H9 (cell line): ENCODE results near the gene FMN1. TPM values are rescaled to one million over a fixed set of nuclear protein-coding genes. Genes with fewer than 3 reads are reported as not detected.

ENCODE experiments used
- DNase-seq: peaks from one replicate; pipeline ENCODE4 v3.0.0-alpha.2; 2017
- H2AFZ ChIP-seq: one replicate; pipeline ENCODE4 v1.6.1; 2013; ENCODE audit warnings: mild to moderate bottlenecking, low read length, control low read depth, moderate library complexity
- H2AK5ac ChIP-seq: 2 replicates; pipeline ENCODE4 v1.6.1; 2013; ENCODE audit warnings: low read length, control low read depth, mixed read lengths; ENCODE audit not compliant: insufficient read length
- H2BK120ac ChIP-seq: one replicate; pipeline ENCODE4 v1.6.1; 2013; ENCODE audit warnings: low read depth, mild to moderate bottlenecking, low read length, control low read depth, inconsistent platforms; ENCODE audit not compliant: poor library complexity, severe bottlenecking
- H2BK12ac ChIP-seq: 2 replicates; pipeline ENCODE4 v1.6.1; 2013; ENCODE audit warnings: low read length, control low read depth, mixed read lengths, low read depth; ENCODE audit not compliant: insufficient read length
- H2BK15ac ChIP-seq: 2 replicates; pipeline ENCODE4 v1.6.1; 2013; ENCODE audit warnings: low read depth, low read length, control low read depth
- H2BK20ac ChIP-seq: one replicate; pipeline ENCODE4 v1.6.1; 2013; ENCODE audit warnings: low read depth, mild to moderate bottlenecking, low read length, control low read depth, inconsistent platforms; ENCODE audit not compliant: poor library complexity, severe bottlenecking
- H2BK5ac ChIP-seq: 2 replicates; pipeline ENCODE4 v1.6.1; 2013; ENCODE audit warnings: low read length, control low read depth, mixed read lengths; ENCODE audit not compliant: insufficient read length
- H3K14ac ChIP-seq: 2 replicates; pipeline ENCODE4 v1.6.1; 2013; ENCODE audit warnings: low read length, control low read depth; ENCODE audit not compliant: insufficient read depth
- H3K18ac ChIP-seq: 2 replicates; pipeline ENCODE4 v1.6.1; 2013; ENCODE audit warnings: low read depth, mild to moderate bottlenecking, mixed read lengths, low read length, control low read depth; ENCODE audit not compliant: insufficient read length
- H3K23ac ChIP-seq: 2 replicates; pipeline ENCODE4 v1.6.1; 2013; ENCODE audit warnings: low read length, control low read depth, mixed read lengths, low read depth; ENCODE audit not compliant: insufficient read length
- H3K23me2 ChIP-seq: 2 replicates; pipeline ENCODE4 v1.6.1; 2013; ENCODE audit warnings: low read depth, mild to moderate bottlenecking, mixed read lengths, low read length, control low read depth; ENCODE audit not compliant: insufficient read length, poor library complexity, severe bottlenecking
- H3K27ac ChIP-seq: 2 replicates; pipeline ENCODE4 v1.5.1; 2013; ENCODE audit warnings: low read length, control low read depth, mixed read lengths, low read depth; ENCODE audit not compliant: insufficient read length
- H3K27me3 ChIP-seq: 2 replicates; pipeline ENCODE4 v1.6.1; 2013; ENCODE audit warnings: low read length, control low read depth, inconsistent platforms; ENCODE audit not compliant: insufficient read depth
- H3K4ac ChIP-seq: 2 replicates; pipeline ENCODE4 v1.6.1; 2013; ENCODE audit warnings: low read depth, mild to moderate bottlenecking, control low read depth, inconsistent platforms, low read length, moderate library complexity
- H3K4me1 ChIP-seq: 2 replicates; pipeline ENCODE4 v1.6.1; 2013; ENCODE audit warnings: low read length, control low read depth, inconsistent platforms; ENCODE audit not compliant: insufficient read depth
- H3K4me2 ChIP-seq: 2 replicates; pipeline ENCODE4 v1.6.1; 2013; ENCODE audit warnings: low read length, control low read depth, mixed read lengths; ENCODE audit not compliant: insufficient read length, insufficient read depth
- H3K56ac ChIP-seq: 2 replicates; pipeline ENCODE4 v1.6.1; 2013; ENCODE audit warnings: low read depth, mild to moderate bottlenecking, mixed read lengths, low read length, control low read depth; ENCODE audit not compliant: insufficient read length
- H3K79me1 ChIP-seq: 2 replicates; pipeline ENCODE4 v1.6.1; 2013; ENCODE audit warnings: low read depth, mild to moderate bottlenecking, moderate library complexity, low read length, control low read depth, inconsistent platforms; ENCODE audit not compliant: insufficient read depth, poor library complexity, severe bottlenecking
- H3K79me2 ChIP-seq: 2 replicates; pipeline ENCODE4 v1.6.1; 2013; ENCODE audit warnings: low read length, control low read depth, inconsistent platforms; ENCODE audit not compliant: insufficient read depth
- H3K9ac ChIP-seq: 2 replicates; pipeline ENCODE4 v1.6.1; 2013; ENCODE audit warnings: low read length, control low read depth, mixed read lengths; ENCODE audit not compliant: insufficient read length; ENCODE audit errors: extremely low read depth
- H3K9me3 ChIP-seq: one replicate; pipeline ENCODE4 v1.6.1; 2013; ENCODE audit warnings: low read depth, low read length, inconsistent platforms; ENCODE audit not compliant: control insufficient read depth
- H3T11ph ChIP-seq: one replicate; pipeline ENCODE4 v1.6.1; 2013; ENCODE audit warnings: mild to moderate bottlenecking, low read length, control low read depth, inconsistent platforms
- H4K20me1 ChIP-seq: one replicate; pipeline ENCODE4 v1.6.1; 2013; ENCODE audit not compliant: control insufficient read depth, insufficient read length, insufficient read depth
- H4K5ac ChIP-seq: 2 replicates; pipeline ENCODE4 v1.6.1; 2013; ENCODE audit warnings: low read depth, mild to moderate bottlenecking, mixed read lengths, low read length, control low read depth; ENCODE audit not compliant: insufficient read length
- H4K8ac ChIP-seq: replicated peaks from 2 replicates; pipeline ENCODE4 v1.6.1; 2013; ENCODE audit warnings: low read length, control low read depth, mixed read lengths, low read depth; ENCODE audit not compliant: insufficient read length
- H4K91ac ChIP-seq: 2 replicates; pipeline ENCODE4 v1.6.1; 2013; ENCODE audit warnings: low read depth, mild to moderate bottlenecking, moderate library complexity, mixed read lengths, low read length, control low read depth; ENCODE audit not compliant: insufficient read length
- H3K27ac Mint-ChIP-seq, 3 experiments: 2 replicates in 2 of 3; 3 replicates in 1 of 3; pipeline ENCODE4 v1.8.0; 2020 to 2021; ENCODE audit warnings: mixed read lengths in 3 of 3, mild to moderate bottlenecking in 1 of 3, moderate library complexity in 1 of 3
- H3K27me3 Mint-ChIP-seq: 2 replicates; pipeline ENCODE4 v1.8.0; 2021; ENCODE audit warnings: low read depth, mild to moderate bottlenecking, moderate library complexity, mixed read lengths
- H3K36me3 Mint-ChIP-seq, 3 experiments: 2 replicates in 2 of 3; 3 replicates in 1 of 3; pipeline ENCODE4 v1.8.0; 2020 to 2021; ENCODE audit warnings: low read depth in 3 of 3, mixed read lengths in 3 of 3; ENCODE audit not compliant: insufficient read depth in 1 of 3
- H3K4me1 Mint-ChIP-seq, 2 experiments: 2 replicates each; pipeline ENCODE4 v1.8.0; 2020; ENCODE audit warnings: mixed read lengths in 2 of 2
- H3K4me3 Mint-ChIP-seq, 2 experiments: 2 replicates in 1 of 2; 3 replicates in 1 of 2; pipeline ENCODE4 v1.8.0; 2020 to 2021; ENCODE audit warnings: mild to moderate bottlenecking in 2 of 2, mixed read lengths in 2 of 2, moderate library complexity in 1 of 2
- H3K9me3 Mint-ChIP-seq, 2 experiments: 2 replicates in 1 of 2; 3 replicates in 1 of 2; pipeline ENCODE4 v1.8.0; 2020; ENCODE audit warnings: mild to moderate bottlenecking in 2 of 2, mixed read lengths in 2 of 2, moderate library complexity in 1 of 2
- CTCF ChIP-seq: fragments of 200-600 bp; sonication (generic); conservative IDR thresholded peaks from 3 replicates; pipeline ENCODE4 v1.8.0; 2021; ENCODE audit warnings: antibody characterized with exemption, mild to moderate bottlenecking
- WGBS: extraction: QIAGEN DNeasy Blood & Tissue Kit; methylation state at CpG from one replicate; pipeline ENCODE4 v1.1.7; 2013; ENCODE audit warnings: missing lambda C conversion rate, low lambda C conversion rate, mixed read lengths; ENCODE audit not compliant: insufficient read length; ENCODE audit errors: extremely low coverage; 5-methylcytosine and 5-hydroxymethylcytosine counted together
- total RNA-seq: library from RNA; stranded (reverse); gene quantifications from 2 replicates; pipeline ENCODE4 v1.2.1, GENCODE V29; 2021

The FMN1 gene
- total RNA-seq, 1 experiment from 2014 or later: 1.9 TPM

- Mint-ChIP-seq H3K4me3 (peak overlapping the region; percentile 59 to 83), H3K36me3 (no peaks in the 10 kb centered on the region), H3K9me3 (no peaks in the 10 kb centered on the region; a peak in 3 of 5 replicates), H3K4me1 (peaks cover 20 to 29% of the 10 kb centered on the region in 2 experiments), H3K27ac (no peak overlapping the region), H3K27me3 (peaks cover 91% of the 10 kb centered on the region)
- Histone ChIP-seq H3K9me3 (no peaks in the 10 kb centered on the region), H3K79me2 (no peaks in the 10 kb centered on the region), H4K5ac (no peak overlapping the region), H2BK12ac (no peak overlapping the region), H3K4me1 (no peaks in the 10 kb centered on the region), H3K14ac (no peak overlapping the region), H3T11ph (no peak overlapping the region), H2BK20ac (no peak overlapping the region), H2BK15ac (no peak overlapping the region), H3K23ac (no peak overlapping the region), H4K20me1 (no peaks in the 10 kb centered on the region), H2AFZ (no peak overlapping the region), H3K4ac (no peak overlapping the region), H3K18ac (no peak overlapping the region), H3K79me1 (no peaks in the 10 kb centered on the region), H3K27me3 (peaks cover 50% of the 10 kb centered on the region; the same call in 1 of the 2 replicates), H3K27ac (no peak overlapping the region), H4K91ac (no peak overlapping the region), H3K4me2 (peak overlapping the region; percentile 54), H3K56ac (no peak overlapping the region), H2AK5ac (no peak overlapping the region), H3K9ac (no peak overlapping the region), H3K23me2 (peaks cover 18% of the 10 kb centered on the region), H2BK120ac (no peak overlapping the region), H2BK5ac (no peak overlapping the region), H4K8ac (no peak overlapping the region)
- no peak for TF ChIP-seq CTCF
- WGBS: no CpG with 5 or more reads among the region's 70 CpGs
- DNase-seq: peak; percentile 48
Observed at GRCh38 chr15:32718821-32719716, 475.4 kb downstream of the FMN1 start.
